Activated CD4-positive, alpha-beta memory T cell treated with anti-CD3 and anti-CD28 coated beads, Interleukin-2, amount 10 ng/mL, durations not matched to agents 7 days and 5 days (primary cell): Measurements from ENCODE around the gene PROCR. TPM values are rescaled to one million over a fixed set of nuclear protein-coding genes. Genes with fewer than 3 reads are reported as not detected.

ENCODE experiments used
- CTCF ChIA-PET: fragments of 350-600 bp; sonication (Branson Sonifier 250); formaldehyde crosslinking; loops from one replicate; lab custom pipeline; 2021; ENCODE audit warnings: antibody characterized with exemption, inconsistent platforms; lab: Charles Lee
- POLR2A ChIA-PET: fragments of 350-600 bp; sonication (Branson Sonifier 250); formaldehyde crosslinking; loops from one replicate; lab custom pipeline; 2021; ENCODE audit warnings: antibody characterized with exemption; lab: Charles Lee
- DNase-seq: peaks from one replicate; pipeline ENCODE4 v3.0.0-alpha.2; 2020
- H3K27ac Mint-ChIP-seq: one replicate; pipeline ENCODE4 v1.8.0; 2021; ENCODE audit warnings: mild to moderate bottlenecking, mixed read lengths
- H3K27me3 Mint-ChIP-seq: one replicate; pipeline ENCODE4 v1.8.0; 2021; ENCODE audit warnings: mixed read lengths
- H3K36me3 Mint-ChIP-seq: one replicate; pipeline ENCODE4 v1.8.0; 2021; ENCODE audit warnings: low read depth, mixed read lengths
- H3K4me1 Mint-ChIP-seq: one replicate; pipeline ENCODE4 v1.8.0; 2021; ENCODE audit warnings: mixed read lengths
- H3K4me3 Mint-ChIP-seq: one replicate; pipeline ENCODE4 v1.8.0; 2021; ENCODE audit warnings: mild to moderate bottlenecking, mixed read lengths
- H3K9me3 Mint-ChIP-seq: one replicate; pipeline ENCODE4 v1.8.0; 2021; ENCODE audit warnings: mixed read lengths
- total RNA-seq, 2 experiments: library from RNA; stranded (reverse); gene quantifications; one replicate each; pipeline ENCODE4 v1.2.3, GENCODE V29; 2021

The PROCR gene
- total RNA-seq, 2 experiments from 2014 or later: 0.88 to 0.95 TPM

GRCh38 chr20:35215066-35215956, 43.4 kb downstream of the PROCR start:
- Mint-ChIP-seq H3K9me3 (no peaks in the 10 kb centered on the region), H3K27me3 (no peaks in the 10 kb centered on the region), H3K36me3 (no peaks in the 10 kb centered on the region), H3K27ac (no peak overlapping the region), H3K4me1 (no peaks in the 10 kb centered on the region), H3K4me3 (no peak overlapping the region)
- no peak for DNase-seq
- ChIA-PET CTCF (interaction anchor here (1.1 to 1.5 kb wide), 2 partner anchors 49 to 71 kb away, joined by 3 read pairs; no protein-coding TSS in a partner anchor), POLR2A (no interaction called here)

- no peak for DNase-seq
- CTCF ChIA-PET: interaction anchor here (0.8 to 2.1 kb wide), 3 partner anchors 48 to 120 kb away, joined by 3 to 5 read pairs (median 4); no protein-coding TSS in a partner anchor
- Mint-ChIP-seq H3K36me3 (no peaks in the 10 kb centered on the region), H3K4me3 (no peak overlapping the region), H3K27me3 (no peaks in the 10 kb centered on the region), H3K4me1 (no peaks in the 10 kb centered on the region), H3K27ac (no peak overlapping the region), H3K9me3 (no peaks in the 10 kb centered on the region)
- POLR2A ChIA-PET: no interaction called here
Observed at GRCh38 chr20:35216541-35216940, 44.7 kb downstream of the PROCR start.

DNA sequence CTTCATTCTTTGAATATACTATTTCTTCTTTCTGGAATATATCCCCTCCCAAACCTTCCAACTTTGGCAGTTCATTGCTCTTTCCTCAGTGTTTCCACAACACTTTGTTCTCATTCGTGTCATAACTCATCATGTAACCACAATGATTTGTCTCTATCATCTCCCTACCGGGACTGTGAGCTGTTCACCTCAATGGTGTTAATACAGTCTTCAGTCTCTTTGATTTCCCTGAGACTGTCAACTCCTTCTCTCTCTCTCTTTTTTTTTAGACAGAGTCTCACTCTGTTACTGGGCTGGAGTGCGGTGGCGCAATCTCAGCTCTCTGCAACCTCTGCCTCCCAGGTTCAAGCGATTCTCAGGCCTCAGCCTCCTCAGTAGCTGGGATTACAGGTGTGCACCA, 52.1 kb downstream of the PROCR start:
- Mint-ChIP-seq H3K9me3 (no peaks in the 10 kb centered on the region), H3K27ac (no peak overlapping the region), H3K4me1 (peaks cover 12% of the 10 kb centered on the region), H3K4me3 (no peak overlapping the region), H3K36me3 (peaks cover 3% of the 10 kb centered on the region), H3K27me3 (peaks cover 39% of the 10 kb centered on the region)
- CTCF ChIA-PET: interaction anchor here (0.6 kb wide), 1 partner anchor 26 kb away, joined by 3 read pairs; no protein-coding TSS in a partner anchor
- POLR2A ChIA-PET: interaction anchor here (0.9 kb wide), 1 partner anchor 11 kb away, joined by 3 read pairs; no protein-coding TSS in a partner anchor
- DNase-seq: no peak

DNA sequence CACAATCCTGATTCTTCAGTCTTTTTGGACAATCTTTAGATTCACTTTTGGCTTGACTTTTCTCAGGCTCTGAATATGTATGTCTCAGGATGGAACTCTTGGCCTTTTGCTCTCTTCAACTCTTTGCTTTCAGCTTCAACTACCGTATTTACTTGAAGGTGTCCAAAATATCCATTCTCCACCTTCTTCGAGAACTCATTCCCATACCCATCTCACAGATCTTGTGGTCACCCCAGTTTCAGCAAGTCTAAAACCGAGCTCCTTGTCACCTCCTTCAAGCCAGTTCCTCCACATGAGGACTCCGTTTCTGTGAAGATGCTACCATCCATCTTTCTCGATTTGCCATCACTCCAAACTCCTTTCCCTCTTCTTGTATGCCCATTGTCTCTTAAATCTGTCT, 52.7 kb downstream of the PROCR start:
- H3K36me3 Mint-ChIP-seq: peaks cover 3% of the 10 kb centered on the region
- H3K27ac Mint-ChIP-seq: no peak overlapping the region
- H3K4me1 Mint-ChIP-seq: peaks cover 12% of the 10 kb centered on the region
- ChIA-PET POLR2A (interaction anchor here (0.9 kb wide), 1 partner anchor 10 kb away, joined by 3 read pairs; no protein-coding TSS in a partner anchor), CTCF (interaction anchor here (0.6 kb wide), 1 partner anchor 27 kb away, joined by 3 read pairs; no protein-coding TSS in a partner anchor)
- H3K4me3 Mint-ChIP-seq: no peak overlapping the region
- H3K27me3 Mint-ChIP-seq: peaks cover 45% of the 10 kb centered on the region
- H3K9me3 Mint-ChIP-seq: no peaks in the 10 kb centered on the region
- DNase-seq: no peak

GRCh38 chr20:35225319-35226125, 53.6 kb downstream of the PROCR start:
- ChIA-PET CTCF (no interaction called here), POLR2A (no interaction called here)
- Mint-ChIP-seq H3K27me3 (peaks cover 47% of the 10 kb centered on the region), H3K4me3 (peak overlapping the region; percentile 24), H3K27ac (no peak overlapping the region), H3K9me3 (no peaks in the 10 kb centered on the region), H3K4me1 (peaks cover 12% of the 10 kb centered on the region), H3K36me3 (peaks cover 3% of the 10 kb centered on the region)
- DNase-seq: no peak

DNA sequence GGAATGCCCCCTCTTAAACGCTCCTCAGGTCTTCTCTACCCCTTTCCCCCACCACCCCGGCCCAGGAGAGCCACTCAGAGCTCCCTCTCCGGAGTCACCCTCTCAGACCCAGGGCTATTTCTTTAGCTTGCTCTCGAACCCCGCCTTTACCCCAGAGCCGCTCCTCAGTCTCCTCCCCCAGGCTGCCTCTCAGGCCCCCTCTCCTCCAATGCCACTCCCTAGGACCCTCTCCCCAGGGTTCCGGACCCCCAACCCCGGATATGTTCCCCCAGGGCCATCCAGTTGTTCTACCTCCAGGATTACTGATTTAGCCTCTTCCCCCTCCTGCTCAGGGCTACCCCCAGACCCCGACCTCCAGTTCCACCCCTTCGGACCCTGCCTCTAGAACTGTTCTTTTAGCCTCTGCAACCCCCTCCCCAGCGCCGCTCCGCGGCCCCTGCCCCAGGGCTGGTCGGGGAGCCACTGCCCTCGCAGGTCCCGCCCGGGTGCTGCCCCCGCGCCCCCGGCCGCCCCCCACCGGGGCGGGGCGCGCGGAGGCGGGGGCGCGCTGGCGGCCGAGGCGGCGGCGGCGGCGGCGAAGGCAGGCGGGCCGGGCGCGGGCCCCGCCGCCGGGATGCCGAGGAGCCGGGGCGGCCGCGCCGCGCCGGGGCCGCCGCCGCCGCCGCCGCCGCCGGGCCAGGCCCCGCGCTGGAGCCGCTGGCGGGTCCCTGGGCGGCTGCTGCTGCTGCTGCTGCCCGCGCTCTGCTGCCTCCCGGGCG, 54.4 kb downstream of the PROCR start, which contains the start of gene MMP24:
MMP24 (plus strand) TSS at position 565 of the 758 bp plus-strand sequence; CDS start at position 614, 49 bp downstream.
- Mint-ChIP-seq H3K4me3 (peak within 1 kb of the TSS; percentile 52), H3K27ac (no peak within 1 kb of the TSS), H3K9me3 (no peaks in the 10 kb centered on the region), H3K4me1 (peaks cover 12% of the 10 kb centered on the region), H3K36me3 (peaks cover 3% of the 10 kb centered on the region), H3K27me3 (peaks cover 50% of the 10 kb centered on the region)
- ChIA-PET POLR2A (no interaction called here), CTCF (no interaction called here)
- DNase-seq: no peak

Other genes starting within 250 kb of the PROCR start
- 10 to 100 TPM; 54.2 to 60.0 TPM for gene GSS, start 216.3 kb upstream of the PROCR start, total RNA-seq
- under 1 TPM; 0.08 to 0.15 TPM for gene MYH7B, start 216.2 kb upstream of the PROCR start, total RNA-seq
- 10 to 100 TPM; 63.5 to 65.7 TPM for gene TRPC4AP, start 79.3 kb upstream of the PROCR start, total RNA-seq
- 10 to 100 TPM; 29.7 to 30.5 TPM for gene EDEM2, start 24.7 kb upstream of the PROCR start, total RNA-seq
- gene MMP24, start 54.6 kb downstream of the PROCR start, total RNA-seq: not detected
- 10 to 100 TPM; 45.6 to 48.7 TPM for gene MMP24OS, start 106.0 kb downstream of the PROCR start, total RNA-seq
- 10 to 100 TPM; 86.1 to 91.3 TPM for gene EIF6, start 112.7 kb downstream of the PROCR start, total RNA-seq
- gene FAM83C, start 120.4 kb downstream of the PROCR start, total RNA-seq: not detected
- gene UQCC1, start 239.9 kb downstream of the PROCR start, total RNA-seq: 10 to 100 TPM; 40.8 to 41.4 TPM